Hepatic stellate cell (primary cell): ENCODE data around the gene TK1.

Experiments
- DNase-seq: peaks from one replicate; pipeline ENCODE4 v3.0.0; 2011; ENCODE audit warnings: low spot score

TK1 gene

DNA sequence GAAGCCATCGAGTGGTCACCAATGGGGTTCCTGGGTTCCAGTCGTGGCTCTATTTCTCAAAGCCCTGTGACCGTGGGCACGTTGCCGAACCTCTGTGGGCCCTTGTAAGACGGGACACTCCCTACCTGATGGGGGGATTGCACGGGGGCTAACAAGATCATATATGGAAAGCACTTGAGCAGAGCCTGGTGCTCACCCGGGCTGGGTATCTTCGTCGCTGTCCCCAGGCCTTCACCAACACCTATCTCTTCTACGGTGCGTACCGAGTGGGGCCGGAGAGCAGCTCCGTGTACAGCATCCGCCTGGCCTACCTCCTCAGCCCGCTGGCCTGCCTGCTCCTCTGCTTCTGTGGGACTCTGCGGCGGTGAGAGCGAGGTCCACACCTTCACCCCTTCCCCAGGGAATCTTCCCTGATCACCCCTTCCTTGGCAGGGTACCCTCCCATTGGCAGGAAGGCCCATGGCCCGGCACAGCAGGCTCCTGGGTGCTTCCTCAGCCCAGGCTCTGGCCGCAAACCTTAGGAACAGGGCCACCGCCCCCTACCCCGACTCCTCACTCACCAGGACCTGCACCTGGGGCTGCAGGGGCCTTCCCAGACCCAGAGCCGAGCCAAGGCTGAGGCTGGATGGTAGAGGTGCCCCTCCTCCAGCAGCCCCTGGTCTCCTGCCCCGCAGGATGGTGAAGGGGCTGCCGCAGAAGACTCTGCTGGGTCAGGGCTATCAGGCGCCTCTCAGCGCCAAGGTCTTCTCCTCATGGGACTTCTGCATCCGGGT lies 53.5 kb downstream of the TK1 start:
- DNase-seq = no peak

DNA sequence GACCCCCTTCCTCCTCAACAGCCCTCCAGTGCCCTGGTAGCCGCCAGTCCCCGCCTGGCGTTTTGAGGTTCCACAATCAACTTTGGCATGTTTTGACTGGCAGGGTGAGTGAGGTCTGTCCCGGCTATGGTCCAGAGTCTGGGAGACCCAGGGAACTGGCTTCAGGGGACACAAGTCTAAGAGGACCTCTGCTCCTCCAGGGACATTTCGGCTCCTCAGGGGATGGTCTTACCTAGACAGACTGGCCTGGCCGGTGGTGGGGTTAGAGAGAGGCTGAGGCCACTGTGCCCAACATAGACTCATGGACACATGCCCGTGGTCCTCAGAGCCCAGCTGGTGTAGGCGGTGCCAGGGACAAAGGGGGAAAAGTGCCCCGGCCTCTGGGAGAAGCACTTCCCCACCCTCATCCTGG lies 54.1 kb downstream of the TK1 start:
- DNase-seq = no peak

DNA sequence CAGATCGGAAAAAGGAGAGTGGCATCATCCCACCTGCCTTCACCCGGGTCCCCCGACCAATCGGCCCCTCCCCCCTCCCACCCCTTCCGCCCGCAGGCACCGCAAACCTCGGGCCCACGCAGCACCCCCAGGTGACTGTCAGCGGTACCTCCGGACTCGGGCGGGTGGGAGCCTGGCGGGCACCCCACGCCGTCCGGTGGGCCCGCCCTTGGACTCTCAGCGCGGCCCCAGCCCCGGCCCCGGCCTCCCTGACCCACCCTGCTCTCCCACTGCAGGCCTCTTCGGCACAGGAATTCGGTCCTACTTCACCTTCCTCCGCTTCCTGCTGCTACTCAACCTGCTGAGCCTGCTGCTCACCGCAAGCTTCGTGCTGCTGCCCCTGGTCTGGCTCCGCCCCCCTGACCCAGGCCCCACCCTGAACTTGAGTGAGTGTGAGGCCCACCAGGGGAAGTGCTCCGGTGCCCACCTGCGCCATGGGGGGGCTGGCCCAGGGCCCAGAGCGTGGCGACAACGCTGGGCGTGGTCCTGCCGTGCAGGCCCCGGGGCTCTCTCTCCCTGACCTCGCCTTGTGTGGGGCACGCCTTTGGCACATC lies 54.7 kb downstream of the TK1 start:
- no peak for DNase-seq

DNA sequence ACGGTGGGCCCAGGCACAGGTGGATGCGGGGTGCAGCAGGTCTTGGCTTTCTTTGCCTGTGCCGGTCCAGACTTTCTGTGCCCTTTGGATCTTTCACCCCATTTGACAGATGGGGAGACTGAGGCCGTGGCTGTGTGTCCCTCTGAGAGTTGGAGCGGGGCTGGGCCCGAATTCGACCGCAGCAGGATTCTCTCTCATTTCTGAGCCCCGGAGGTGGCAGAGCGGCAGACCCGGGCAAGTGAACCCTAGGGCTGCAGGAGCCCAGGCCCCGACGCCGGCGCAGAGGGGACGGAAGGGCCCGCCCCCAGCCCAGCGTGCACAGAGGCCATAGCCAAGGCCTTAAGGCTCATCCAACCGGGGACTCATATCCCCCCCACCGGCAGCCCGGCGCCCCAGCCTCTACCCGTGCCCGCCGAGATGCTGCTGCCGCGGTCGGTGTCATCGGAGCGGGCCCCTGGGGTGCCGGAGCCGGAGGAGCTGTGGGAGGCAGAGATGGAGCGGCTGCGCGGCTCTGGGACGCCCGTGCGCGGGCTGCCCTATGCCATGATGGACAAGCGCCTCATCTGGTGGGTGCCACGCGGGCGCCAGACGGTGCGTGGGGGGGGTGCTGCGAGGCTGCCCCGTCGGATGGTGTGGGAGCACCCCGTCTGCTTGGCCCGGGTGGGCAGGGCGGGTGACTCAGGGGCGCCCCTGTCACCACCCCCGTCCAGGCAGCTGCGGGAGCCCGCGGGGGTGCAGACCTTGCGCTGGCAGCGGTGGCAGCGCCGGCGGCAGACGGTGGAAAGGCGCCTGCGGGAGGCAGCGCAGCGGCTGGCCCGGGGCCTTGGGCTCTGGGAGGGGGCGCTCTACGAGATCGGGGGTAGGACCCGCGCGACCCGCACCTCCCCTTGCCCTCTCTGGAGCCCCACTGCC lies 55.4 kb downstream of the TK1 start:
- DNase-seq = no peak

DNA sequence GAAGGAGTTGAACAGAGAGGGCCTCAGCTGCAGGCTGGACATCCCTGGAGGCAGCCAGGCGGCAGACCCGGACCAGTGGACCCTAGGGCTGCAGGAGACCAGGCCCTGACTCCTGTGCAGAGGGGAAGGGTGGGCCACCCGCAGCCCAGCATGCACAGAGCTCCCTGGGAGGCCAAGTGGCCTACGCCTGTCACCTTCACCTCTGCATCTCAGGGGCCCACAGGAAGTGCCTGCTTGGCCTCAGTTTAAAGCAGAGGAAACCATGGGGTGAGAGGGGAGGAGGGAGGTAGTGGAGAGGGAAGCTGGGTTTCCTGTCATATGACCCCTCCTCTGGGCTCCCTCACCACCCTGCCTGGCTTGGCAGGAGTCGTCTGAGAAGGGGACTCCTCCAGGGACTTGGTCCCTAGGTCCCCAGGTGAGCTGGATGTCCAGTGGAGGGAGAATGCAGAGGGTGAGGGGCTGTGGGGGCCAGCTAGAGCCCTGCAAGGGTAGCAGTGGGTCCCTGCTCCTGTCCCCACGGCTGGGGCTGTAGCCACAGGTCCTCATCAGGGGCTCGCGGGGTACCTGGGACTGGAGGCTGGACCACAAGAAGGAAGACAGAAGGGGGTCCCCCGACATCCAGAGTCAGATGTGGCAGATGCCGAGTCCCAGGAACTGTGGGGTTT lies 56.3 kb downstream of the TK1 start, which contains the start of gene TMC8:
TSS of gene TMC8 (plus strand) at position 335 of the 665 bp plus-strand sequence. CDS start 818 bp downstream, outside the sequence.
- DNase-seq = no peak

DNA sequence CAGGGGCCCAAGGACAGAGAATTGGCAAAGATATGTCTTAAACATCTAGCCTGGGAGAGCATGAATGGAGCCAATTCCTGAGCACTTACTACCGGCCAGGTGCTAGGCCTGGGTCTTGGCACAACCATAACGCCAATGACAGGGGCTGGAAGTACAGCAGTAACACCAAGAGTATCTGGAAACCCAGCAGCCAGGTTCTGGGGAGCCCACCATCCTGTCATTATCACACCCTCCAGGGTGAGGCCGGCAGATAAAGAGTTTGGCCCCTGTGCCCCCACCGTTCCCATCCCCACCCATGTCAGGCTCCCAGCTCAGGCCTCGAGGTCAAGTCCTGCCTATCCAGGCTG lies 56.8 kb downstream of the TK1 start:
- no peak for DNase-seq

DNA sequence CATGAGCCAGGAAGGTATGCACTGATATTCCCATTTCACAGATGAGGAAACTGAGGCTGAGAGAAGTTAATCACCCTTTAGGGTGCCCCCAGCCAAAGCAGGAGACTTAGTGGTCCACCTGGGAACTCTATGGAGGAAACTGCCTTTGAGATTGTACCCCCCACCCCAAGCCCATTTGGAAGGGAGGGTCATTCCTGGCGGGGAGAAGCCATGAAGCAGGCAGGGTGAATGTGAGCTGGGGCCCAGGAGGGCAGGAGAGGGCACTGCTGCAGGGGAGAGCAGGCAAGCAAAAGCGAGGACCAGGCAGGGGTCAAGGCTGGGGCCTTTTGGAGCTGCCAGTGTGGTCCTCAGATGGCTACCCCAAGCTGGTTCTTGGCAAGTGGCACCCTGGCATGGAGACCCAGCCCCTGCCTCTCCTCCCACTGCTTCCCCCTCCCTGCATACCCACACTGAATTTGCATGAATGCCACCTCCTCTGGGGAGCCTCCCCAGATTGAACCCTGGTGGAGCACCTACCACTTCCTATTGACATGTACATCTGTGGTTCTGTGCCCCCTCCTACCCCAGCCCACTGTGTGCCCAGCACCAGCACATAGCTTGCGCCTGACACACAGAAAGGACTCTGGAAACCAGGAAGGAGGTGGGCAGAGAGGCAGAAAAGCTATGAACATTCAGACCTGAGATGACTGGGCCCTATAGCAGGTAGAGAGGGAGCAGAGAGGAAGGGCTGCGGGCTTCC lies 57.3 kb downstream of the TK1 start:
- DNase-seq = no peak

DNA sequence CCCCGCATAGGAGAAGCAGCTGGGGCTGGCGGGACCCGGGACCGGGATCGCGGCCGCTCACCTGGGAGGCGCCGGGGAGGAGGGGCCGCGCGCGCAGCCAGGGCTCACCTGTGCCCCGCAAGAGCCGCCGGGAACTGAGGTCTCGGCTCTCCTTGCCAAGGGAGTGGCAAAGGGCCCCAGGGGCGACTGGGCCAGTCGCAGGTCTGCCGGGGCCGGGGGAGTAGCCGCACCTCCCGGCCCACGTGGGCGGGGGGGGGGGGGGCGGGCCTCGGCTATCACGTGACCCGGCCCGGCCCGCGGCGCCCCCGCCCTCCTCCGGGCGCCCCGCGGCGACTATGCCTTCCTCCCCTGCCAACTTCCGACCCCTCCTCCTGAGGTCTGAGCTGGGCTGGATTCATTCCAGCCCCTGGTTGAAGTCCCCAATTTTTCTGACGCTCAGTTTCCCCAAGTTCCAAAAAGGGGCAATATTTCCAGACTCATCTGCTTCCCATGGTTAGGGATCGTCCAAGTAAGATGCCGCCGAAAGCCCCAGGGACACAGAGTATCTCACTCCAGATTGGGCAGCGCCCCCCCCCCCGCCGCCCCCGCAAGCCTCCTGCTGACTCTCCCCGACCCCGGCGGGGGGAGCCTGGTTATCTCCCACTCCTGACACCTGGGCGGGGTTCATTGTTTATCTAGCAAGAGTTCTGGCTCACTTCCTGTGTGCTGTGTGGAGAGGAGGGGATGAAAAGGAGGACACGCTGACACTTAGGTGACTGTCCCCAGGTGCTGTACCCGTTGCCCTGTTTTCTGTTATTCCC lies 58.1 kb downstream of the TK1 start, which contains the start of gene TMC6:
TSS of gene TMC6 (minus strand) at position 205 of the 800 bp plus-strand sequence. CDS start 1,923 bp downstream, outside the sequence.
- peak; percentile 73 for DNase-seq

DNA sequence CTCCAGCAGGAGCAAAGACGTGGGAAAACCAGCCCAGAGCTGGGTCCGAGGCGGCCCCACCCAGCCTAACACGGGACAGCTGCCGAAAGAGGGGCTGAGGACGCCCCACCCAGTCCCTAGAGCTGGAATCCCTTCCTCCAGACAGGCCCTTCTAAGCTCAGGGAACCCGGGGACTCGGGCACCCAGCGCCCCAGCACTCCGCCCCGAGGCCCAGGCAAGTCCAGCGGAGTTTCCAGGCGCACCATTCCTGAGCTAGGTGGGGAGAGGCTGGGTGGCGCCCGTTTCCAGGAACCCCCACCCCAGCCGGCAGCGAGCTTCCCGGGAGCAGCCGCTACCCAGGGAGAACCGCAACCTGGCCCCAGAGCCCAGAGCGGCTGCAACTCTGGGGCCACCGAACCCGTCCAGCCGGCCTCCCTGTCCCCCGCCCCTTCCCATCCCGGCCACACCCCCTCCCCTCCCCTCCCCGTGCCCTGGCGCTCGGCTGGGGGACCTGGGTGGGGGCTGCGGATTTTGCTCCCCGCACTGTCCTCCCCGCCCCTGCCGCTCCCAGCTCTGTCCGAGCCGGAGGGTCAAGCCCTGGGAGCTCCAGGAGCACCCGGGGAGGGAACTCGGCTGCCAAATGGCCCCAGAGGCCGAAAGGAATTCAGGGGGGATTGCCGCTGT lies 58.8 kb downstream of the TK1 start:
- peak; percentile 60 for DNase-seq

DNA sequence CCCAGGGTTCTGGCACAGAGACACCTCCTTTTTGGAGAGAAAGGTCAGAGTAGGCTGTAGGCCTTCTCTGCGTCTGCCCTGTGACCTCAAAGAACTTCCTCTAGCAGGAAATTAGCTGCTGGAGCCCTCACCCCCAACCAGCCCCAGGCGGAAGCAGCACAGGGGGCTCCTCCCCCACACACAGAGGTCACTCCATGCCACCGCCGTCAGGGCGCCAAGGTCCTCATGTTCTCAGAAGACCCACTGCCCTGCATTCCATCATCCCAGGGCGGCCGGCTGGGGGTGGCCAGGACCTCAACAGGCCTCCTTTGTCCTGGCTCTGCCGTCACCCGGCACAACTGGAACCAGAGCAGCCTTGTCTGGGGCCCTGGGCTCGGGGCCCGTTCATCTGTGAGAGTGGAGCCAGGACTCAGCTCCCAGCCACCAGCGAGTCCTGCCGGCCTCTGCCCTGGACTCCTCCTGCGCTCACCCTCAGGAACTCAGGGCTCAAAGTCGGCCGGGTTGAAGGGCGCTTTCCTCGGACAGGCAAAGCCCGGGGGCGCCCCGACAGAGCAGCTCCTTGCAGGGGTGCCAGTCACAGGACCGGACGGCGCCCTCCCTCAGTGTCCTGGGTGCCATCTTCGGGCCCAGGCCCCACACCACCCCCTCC lies 59.5 kb downstream of the TK1 start:
- peak; percentile 51 for DNase-seq

DNA sequence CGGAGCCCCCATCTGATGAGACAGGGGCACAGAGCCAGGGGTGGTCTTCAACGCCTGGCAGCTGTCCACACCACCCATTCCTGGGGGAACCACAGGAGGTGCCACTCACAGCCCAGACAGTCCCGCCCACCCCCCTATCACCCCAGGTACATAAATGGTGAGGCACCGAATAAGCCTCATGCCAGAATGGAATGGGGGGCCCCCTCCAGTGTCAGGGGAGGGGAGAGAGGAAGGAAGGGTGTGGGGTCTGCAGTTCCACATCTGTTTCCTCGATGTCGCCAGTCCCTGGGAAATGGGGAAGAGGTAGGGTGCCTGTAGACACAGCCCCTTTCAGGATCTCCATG lies 60.0 kb downstream of the TK1 start:
- no peak for DNase-seq

DNA sequence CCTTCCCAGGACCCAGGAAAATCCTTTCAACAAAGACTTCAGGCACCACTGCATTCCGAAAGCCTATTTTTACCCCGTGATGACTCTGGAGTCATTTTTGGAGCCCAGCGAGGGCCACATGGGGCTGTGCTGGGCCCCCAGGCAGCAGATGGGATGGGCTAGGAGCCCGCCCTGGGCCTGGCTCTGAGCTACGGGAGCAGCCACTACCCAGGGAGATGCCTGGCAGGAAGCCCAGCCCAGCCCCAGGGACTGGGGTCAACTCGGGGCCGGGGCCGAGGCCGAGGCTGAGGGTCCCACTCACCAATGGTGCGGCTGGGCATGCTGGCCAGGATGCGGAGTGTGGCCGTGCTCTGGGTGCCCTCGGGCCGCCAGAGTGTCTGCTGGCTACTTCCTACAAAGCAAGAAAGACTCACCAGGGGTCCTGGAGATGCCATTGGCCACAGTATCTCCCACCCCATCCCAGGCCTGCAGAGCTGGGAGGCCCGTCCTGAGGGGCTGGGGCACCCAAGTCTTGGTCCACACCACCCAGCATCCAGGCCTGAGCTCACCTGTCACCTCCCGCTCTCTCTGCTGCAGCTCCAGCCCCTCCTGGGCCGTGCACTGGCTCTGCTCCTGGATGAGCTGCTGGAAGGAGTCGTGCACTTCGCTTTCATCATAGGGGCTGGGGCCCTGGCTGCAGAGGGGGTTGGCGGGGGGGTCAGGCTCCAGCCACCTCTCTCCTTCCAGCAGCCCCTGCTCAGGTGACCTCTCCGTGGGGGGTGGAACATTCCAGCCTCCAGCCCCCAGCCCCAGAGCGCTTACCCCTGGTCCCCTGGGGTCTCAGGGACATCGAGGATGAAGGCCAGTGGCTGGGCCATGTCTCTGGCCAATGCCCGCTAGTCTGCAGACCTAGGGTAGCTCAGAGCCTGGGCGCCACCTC lies 60.6 kb downstream of the TK1 start:
- DNase-seq = no peak

DNA sequence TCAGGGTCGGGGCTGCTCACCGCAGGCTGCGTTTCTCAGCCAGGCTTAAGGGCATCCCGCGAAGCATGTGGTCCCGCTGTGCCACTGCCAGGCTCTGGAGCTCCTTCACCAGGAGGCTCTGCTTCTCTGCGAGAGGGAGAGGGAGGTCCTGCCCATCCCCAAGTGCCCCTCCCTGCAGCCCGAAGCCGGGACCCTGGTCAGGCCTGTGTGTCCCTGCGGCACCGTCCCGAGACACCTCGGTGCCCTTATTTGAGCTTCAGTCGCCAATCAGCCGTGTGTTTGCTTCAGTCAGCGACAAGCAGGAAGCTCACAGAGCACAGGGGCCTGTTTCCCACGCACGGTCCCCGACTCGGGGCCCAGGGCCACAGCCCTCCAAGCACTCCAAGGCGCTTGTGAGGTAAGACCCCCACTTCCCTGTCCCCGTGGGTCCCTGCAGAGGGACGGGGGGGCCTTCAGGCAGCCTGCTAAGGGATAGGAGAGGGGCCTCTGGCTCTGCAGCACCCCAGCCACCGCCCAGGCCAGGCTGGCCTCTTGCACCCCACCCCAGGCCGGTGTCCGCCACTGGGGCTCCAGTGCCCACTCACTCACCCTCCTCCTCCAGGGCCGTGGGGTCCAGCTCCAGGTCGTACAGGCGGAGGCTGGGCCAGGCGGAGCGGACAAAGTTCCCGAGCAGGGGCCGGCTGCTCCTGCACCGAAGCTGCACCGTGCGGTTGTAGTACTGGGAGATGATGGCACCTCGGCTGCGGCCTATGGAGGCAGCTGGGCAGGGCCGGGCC lies 61.5 kb downstream of the TK1 start:
- DNase-seq = no peak

DNA sequence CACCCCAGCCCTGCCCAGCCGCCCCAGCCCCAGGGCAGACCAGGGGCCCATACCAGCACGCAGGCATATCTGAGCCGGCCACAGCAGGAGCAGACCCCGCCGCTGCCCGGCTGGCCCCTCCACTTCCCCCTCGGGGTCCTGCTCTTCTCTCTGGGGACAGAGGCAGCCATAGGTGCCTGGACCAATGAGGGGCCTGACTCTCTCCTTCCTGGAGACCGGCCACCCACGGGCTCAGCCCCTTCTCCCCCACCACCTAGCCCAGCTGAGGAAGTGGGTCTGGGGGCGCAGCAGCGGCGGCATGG lies 62.1 kb downstream of the TK1 start:
- no peak for DNase-seq
